Astrocyte of the cerebellum (primary cell): ENCODE measurements around the gene TMEM14A.

Source experiments
- DNase-seq: peaks from one replicate; pipeline ENCODE4 v3.0.0-alpha.2; 2011; ENCODE audit warnings: low read depth
- H3K4me3 ChIP-seq: 2 replicates; pipeline ENCODE4 v1.5.1; 2011; ENCODE audit warnings: mild to moderate bottlenecking, low read depth, low read length, moderate library complexity
- in situ Hi-C: cut with HindIII; loops from 2 replicates; pipeline ENCODE4 v1.10.0; 2017; ENCODE audit warnings: low sequenced_read_pairs
- TF ChIP-seq, protein P1 (sequence below): IDR thresholded peaks from 2 replicates; pipeline ENCODE4 v1.5.1; 2012; ENCODE audit warnings: low read length, low read depth, moderate library complexity, mild to moderate bottlenecking; ENCODE audit errors: missing control alignments

Gene TMEM14A

DNA sequence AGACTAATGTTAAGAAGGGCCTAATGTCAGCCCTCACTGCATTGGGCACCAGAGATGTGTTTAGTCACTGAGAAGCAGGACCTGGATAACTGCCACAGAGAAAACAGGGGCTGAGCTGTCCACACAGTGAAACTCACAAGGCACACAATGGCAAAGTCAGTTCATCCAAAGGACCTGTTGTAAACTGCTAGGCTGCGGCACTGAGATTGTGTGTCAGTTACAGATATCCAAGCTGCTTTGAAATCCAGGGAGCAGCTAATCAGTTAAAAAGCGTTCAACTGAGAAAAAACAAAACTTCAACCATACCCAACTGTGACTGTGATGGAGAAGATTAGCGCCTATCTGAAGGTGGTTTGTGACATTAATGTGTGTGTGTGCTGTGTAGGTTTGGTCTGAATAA, 27.8 kb upstream of the TMEM14A start:
- TF ChIP-seq, protein P1, sequence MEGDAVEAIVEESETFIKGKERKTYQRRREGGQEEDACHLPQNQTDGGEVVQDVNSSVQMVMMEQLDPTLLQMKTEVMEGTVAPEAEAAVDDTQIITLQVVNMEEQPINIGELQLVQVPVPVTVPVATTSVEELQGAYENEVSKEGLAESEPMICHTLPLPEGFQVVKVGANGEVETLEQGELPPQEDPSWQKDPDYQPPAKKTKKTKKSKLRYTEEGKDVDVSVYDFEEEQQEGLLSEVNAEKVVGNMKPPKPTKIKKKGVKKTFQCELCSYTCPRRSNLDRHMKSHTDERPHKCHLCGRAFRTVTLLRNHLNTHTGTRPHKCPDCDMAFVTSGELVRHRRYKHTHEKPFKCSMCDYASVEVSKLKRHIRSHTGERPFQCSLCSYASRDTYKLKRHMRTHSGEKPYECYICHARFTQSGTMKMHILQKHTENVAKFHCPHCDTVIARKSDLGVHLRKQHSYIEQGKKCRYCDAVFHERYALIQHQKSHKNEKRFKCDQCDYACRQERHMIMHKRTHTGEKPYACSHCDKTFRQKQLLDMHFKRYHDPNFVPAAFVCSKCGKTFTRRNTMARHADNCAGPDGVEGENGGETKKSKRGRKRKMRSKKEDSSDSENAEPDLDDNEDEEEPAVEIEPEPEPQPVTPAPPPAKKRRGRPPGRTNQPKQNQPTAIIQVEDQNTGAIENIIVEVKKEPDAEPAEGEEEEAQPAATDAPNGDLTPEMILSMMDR, result no peak
- H3K4me3 ChIP-seq, result no peak overlapping the region
- in situ Hi-C loops, result no loop called here
- DNase-seq, result no peak

DNA sequence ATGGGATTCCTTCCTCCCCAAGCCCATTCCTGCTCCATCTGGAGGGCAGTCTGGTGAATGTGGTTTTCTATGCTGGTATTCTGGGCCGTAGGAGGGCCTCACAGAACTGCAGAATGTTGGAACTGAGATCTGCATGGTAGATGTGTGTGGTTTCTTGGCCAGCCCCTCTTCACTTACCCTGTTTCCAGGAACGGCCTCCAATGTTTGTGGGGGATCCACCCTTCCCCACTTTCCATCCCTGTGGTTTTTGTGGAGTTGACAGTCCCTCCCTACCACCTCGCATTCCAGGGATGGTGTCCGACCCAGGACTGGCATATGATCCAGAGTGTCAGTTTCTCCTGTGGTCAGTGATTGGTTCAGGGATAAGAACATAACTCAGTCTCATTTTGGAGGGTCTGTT, 26.7 kb upstream of the TMEM14A start:
- TF ChIP-seq, protein P1, result no peak
- in situ Hi-C loops, result no loop called here
- H3K4me3 ChIP-seq, result no peak overlapping the region
- DNase-seq, result no peak

DNA sequence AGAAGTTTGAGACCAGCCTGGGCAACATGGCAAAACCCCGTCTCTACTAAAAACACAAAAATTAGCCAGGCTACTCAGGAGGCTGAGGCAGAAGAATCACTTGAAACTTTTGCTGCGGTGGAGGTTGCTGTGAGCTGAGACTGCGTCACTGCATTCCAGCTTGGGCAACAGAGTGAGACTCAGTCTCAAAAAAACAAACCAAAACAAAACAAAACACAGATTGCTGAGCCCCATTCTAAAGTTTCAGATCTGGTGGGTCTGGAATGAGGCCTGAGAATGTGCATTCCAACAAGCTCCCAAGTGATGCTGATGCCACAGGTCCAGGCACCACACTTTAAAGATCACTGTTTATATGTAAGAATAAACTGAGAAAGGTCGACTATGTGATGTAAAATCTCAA, 24.9 kb upstream of the TMEM14A start:
- no peak for DNase-seq
- TF ChIP-seq, protein P1, result no peak
- no peak overlapping the region for H3K4me3 ChIP-seq
- in situ Hi-C loops, result no loop called here

DNA sequence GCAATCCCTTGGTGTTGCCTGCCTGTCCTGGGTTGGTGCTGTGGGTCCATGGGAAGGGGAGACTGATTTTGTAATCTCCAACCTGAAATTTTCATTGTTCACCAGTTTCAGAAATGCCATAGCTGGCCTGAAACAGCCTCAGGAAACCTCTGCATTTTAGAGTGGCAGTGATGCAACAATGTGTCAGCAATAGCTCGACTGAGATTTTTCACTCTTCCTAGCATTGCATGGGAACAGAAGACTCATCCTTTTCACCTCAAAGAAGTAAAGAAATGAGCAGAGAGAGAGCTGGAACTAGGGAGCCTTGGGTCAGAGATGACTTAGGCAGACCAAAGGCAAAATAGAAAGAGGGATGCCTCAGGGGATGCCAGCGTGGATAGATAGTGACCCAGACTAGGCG, 23.7 kb upstream of the TMEM14A start:
- TF ChIP-seq, protein P1, result no peak
- DNase-seq, result no peak
- in situ Hi-C loops, result no loop called here
- H3K4me3 ChIP-seq, result no peak overlapping the region

DNA sequence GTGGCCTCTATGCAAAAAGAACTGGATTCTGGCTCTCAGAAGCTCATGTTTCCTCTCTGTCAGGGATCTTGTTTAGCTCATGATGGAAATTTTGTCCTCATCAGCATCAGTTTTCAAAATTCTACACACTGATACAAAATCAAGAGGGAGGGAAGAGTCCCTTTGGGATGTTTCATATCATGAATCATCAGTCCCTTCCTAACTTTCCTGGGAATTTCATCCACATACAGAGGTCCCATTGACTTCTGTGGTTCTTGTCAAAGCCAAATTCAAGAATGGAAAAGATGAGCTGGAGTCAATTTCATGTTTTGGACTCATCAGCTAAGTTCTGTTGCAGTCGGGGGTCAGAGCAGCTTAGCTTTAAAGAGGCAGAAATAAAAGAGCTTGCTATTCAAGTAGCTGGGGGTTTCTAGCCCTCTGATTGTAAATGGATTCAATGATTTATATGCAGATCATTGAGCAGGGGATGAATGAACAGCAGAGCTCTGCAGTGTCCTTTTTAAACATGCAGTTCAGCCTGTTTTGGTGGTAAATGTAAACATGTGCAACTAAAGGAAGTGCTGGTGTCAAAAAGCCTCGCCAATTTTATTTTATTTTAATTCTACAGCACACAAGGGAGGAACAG, 21.3 kb upstream of the TMEM14A start:
- no peak for DNase-seq
- no peak overlapping the region for H3K4me3 ChIP-seq
- in situ Hi-C loops, result loop anchor here (25.0 kb wide), 2 partner anchors 237 to 387 kb away; partner anchors contain the start of gene EFHC1
- TF ChIP-seq, protein P1, result no peak

DNA sequence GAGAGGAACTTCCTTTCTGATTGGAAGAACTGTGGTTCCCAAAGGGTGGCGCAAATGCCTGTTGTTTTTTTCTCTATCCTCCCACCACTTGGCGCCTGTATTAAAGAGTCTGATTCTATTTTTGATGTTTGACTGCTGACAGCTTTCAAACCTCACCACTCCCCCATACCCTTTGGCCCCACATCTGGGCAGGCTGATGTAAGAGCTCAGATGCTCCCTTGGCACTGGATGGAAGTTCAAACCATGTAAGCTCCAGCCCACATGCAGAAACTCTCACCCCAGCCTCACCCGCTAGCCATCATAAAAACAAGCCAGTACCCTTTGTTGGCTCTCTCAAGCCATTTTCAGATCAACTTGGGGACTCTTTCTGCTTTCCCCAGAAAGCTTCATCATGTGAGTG, 20.0 kb upstream of the TMEM14A start:
- H3K4me3 ChIP-seq, result no peak overlapping the region
- TF ChIP-seq, protein P1, result no peak
- no peak for DNase-seq
- in situ Hi-C loops, result loop anchor here (25.0 kb wide), 2 partner anchors 239 to 389 kb away; partner anchors contain the start of gene EFHC1
